Fibroblast of lung (primary cell): ENCODE results near the gene TPD52L1. TPM values are rescaled to one million over a fixed set of nuclear protein-coding genes. Genes with fewer than 3 reads are reported as not detected.
A peak's percentile ranks its signal among the peaks of the same experiment; 100 is the strongest.

ENCODE experiments used
- DNase-seq, 2 donors: peaks; one replicate each; pipeline versions ENCODE4 v3.0.0 to v3.0.0-alpha.2; 2010; ENCODE audit warnings: low read depth in 2 of 2
- H2AFZ ChIP-seq: 2 replicates; pipeline ENCODE4 v1.5.1; 2012; ENCODE audit warnings: low read length, control low read depth, inconsistent platforms
- H3K27ac ChIP-seq: 2 replicates; pipeline ENCODE4 v1.5.1; 2011; ENCODE audit warnings: low read length, control low read depth; ENCODE audit not compliant: insufficient read depth
- H3K27me3 ChIP-seq: 2 replicates; pipeline ENCODE4 v1.5.1; 2011; ENCODE audit warnings: mild to moderate bottlenecking, low read length; ENCODE audit not compliant: control insufficient read depth, insufficient read depth
- H3K36me3 ChIP-seq: 2 replicates; pipeline ENCODE4 v1.5.1; 2011; ENCODE audit warnings: low read length; ENCODE audit not compliant: control insufficient read depth, insufficient read depth
- H3K4me1 ChIP-seq: 2 replicates; pipeline ENCODE4 v1.5.1; 2011; ENCODE audit warnings: low read length; ENCODE audit not compliant: control insufficient read depth, insufficient read depth; ENCODE audit errors: extremely low read depth
- H3K4me2 ChIP-seq: 2 replicates; pipeline ENCODE4 v1.5.1; 2011; ENCODE audit warnings: low read length, control low read depth; ENCODE audit not compliant: insufficient read depth; ENCODE audit errors: extremely low read depth
- H3K4me3 ChIP-seq, 4 experiments: fragments of 200-600 bp in 1 of 4; sonication (generic) in 1 of 4; replicated peaks in 1 of 4; 2 replicates each; pipeline ENCODE4 v1.5.1; 2011 to 2016; ENCODE audit warnings: low read length in 4 of 4, low read depth in 3 of 4, mild to moderate bottlenecking in 3 of 4, control low read depth in 2 of 4, inconsistent platforms in 1 of 4, mixed read lengths in 1 of 4; ENCODE audit not compliant: insufficient read depth in 1 of 4; ENCODE audit errors: control extremely low read depth in 1 of 4
- H3K79me2 ChIP-seq: 2 replicates; pipeline ENCODE4 v1.5.1; 2012; ENCODE audit warnings: mild to moderate bottlenecking, low read length, inconsistent platforms; ENCODE audit not compliant: control insufficient read depth, insufficient read depth
- H3K9ac ChIP-seq: 2 replicates; pipeline ENCODE4 v1.5.1; 2011; ENCODE audit warnings: mild to moderate bottlenecking, low read length, control low read depth; ENCODE audit not compliant: insufficient read depth
- H3K9me3 ChIP-seq: 2 replicates; pipeline ENCODE4 v1.5.1; 2012; ENCODE audit warnings: low read depth, low read length; ENCODE audit not compliant: control insufficient read depth, insufficient read depth
- H4K20me1 ChIP-seq: 2 replicates; pipeline ENCODE4 v1.5.1; 2011; ENCODE audit warnings: low read length; ENCODE audit not compliant: control insufficient read depth, insufficient read depth; ENCODE audit errors: extremely low read depth
- CTCF ChIP-seq, 2 donors: IDR thresholded peaks in 1 of 2; conservative IDR thresholded peaks in 1 of 2; 1 replicate in 1 of 2; 2 replicates in 1 of 2; pipeline ENCODE4 v1.5.1; 2011 to 2012; ENCODE audit warnings: low read length in 2 of 2, control low read depth in 1 of 2, inconsistent platforms in 1 of 2, low read depth in 1 of 2, mild to moderate bottlenecking in 1 of 2
- EZH2 ChIP-seq: IDR thresholded peaks from 2 replicates; pipeline ENCODE4 v1.5.1; 2012; ENCODE audit warnings: low read length, control low read depth, mild to moderate bottlenecking; ENCODE audit errors: missing control alignments
- polyA plus RNA-seq, 2 donors: library from polyadenylated mRNA; depleted of rRNA in 1 of 2; stranded (reverse) in 1 of 2; unstranded in 1 of 2; fragments of >200 nt; gene quantifications; 2 replicates each; pipeline ENCODE4 v1.2.1, GENCODE V29; 2011 to 2012; ENCODE audit warnings: missing spikeins in 1 of 2
- total RNA-seq: library from RNA; depleted of rRNA; stranded (reverse); fragments of >200 nt; gene quantifications from 2 replicates; pipeline ENCODE4 v1.2.1, GENCODE V29; 2014

Gene TPD52L1
- total and polyA plus RNA-seq, 2 donors (not counting 1 experiment from before 2014, with no cell fraction given), result 41.0 to 75.9 TPM

DNA sequence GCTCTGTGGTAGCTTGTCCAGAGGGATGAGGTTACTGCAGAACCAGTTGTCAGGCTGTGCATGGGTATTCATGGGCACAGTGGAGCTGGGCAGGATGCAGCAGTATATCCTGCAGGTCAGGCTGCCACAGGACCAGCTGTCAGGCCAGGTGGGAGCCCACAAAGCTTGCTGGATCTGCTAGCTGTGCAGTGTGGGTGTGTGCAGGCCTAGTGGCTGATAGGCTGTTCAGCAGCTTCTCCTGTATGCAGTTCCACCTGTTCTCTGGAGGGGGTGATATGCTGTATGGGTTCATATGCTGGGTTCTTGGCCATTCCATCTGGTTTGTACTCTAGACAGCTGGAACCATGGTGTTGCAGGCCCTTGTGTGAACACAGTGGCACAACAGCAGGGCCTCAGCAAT is 40.6 kb upstream of the TPD52L1 start:
- H3K9me3 ChIP-seq, result no peaks in the 10 kb centered on the region
- no peaks in the 10 kb centered on the region for H3K4me1 ChIP-seq
- no peaks in the 10 kb centered on the region for H3K27me3 ChIP-seq
- no peak overlapping the region for H3K4me3 ChIP-seq
- H3K36me3 ChIP-seq, result no peaks in the 10 kb centered on the region
- no peak overlapping the region for H3K4me2 ChIP-seq
- TF ChIP-seq CTCF (conservative IDR thresholded peaks at IDR 0.05 in 1 of 2, IDR thresholded peaks at IDR 0.05 in 1 of 2; ENCODE audit: low read depth in 1 of 2, low read length in 2 of 2) (no peak), EZH2 (no peak)
- no peaks in the 10 kb centered on the region for H3K79me2 ChIP-seq
- no peaks in the 10 kb centered on the region for H4K20me1 ChIP-seq
- H2AFZ ChIP-seq, result no peak overlapping the region
- no peak for DNase-seq
- H3K9ac ChIP-seq, result no peak overlapping the region
- H3K27ac ChIP-seq, result no peak overlapping the region

- H3K36me3 ChIP-seq, result no peaks in the 10 kb centered on the region
- TF ChIP-seq EZH2 (no peak), CTCF (conservative IDR thresholded peaks at IDR 0.05 in 1 of 2, IDR thresholded peaks at IDR 0.05 in 1 of 2; ENCODE audit: low read depth in 1 of 2, low read length in 2 of 2) (peak; percentile 81 to 84)
- H3K4me2 ChIP-seq, result no peak overlapping the region
- no peaks in the 10 kb centered on the region for H3K4me1 ChIP-seq
- peak; percentile 42 to 75 for DNase-seq
- H2AFZ ChIP-seq, result no peak overlapping the region
- H4K20me1 ChIP-seq, result no peaks in the 10 kb centered on the region
- no peak overlapping the region for H3K27ac ChIP-seq
- no peaks in the 10 kb centered on the region for H3K27me3 ChIP-seq
- H3K9ac ChIP-seq, result no peak overlapping the region
- H3K79me2 ChIP-seq, result no peaks in the 10 kb centered on the region
- H3K4me3 ChIP-seq, result no peak overlapping the region
- no peaks in the 10 kb centered on the region for H3K9me3 ChIP-seq
Observed at GRCh38 chr6:125114248-125114858, 39.2 kb upstream of the TPD52L1 start.

GRCh38 chr6:125116170-125116569 is 37.4 kb upstream of the TPD52L1 start:
- no peak for TF ChIP-seq CTCF (conservative IDR thresholded peaks at IDR 0.05 in 1 of 2, IDR thresholded peaks at IDR 0.05 in 1 of 2; ENCODE audit: low read depth in 1 of 2, low read length in 2 of 2)
- no peak for TF ChIP-seq EZH2
- Histone ChIP-seq H3K4me1 (no peaks in the 10 kb centered on the region), H3K27ac (no peak overlapping the region), H3K9me3 (no peaks in the 10 kb centered on the region), H3K9ac (no peak overlapping the region), H4K20me1 (no peaks in the 10 kb centered on the region), H3K27me3 (no peaks in the 10 kb centered on the region), H3K4me2 (no peak overlapping the region), H3K79me2 (no peaks in the 10 kb centered on the region), H3K4me3 (no peak overlapping the region), H3K36me3 (no peaks in the 10 kb centered on the region), H2AFZ (no peak overlapping the region)
- DNase-seq, result no peak
